GM12872 (cell line): ENCODE results near the gene CEP97.

Source experiments
- TF ChIP-seq, protein P1 (sequence below): IDR thresholded peaks from 3 replicates; pipeline ENCODE4 v1.5.1; 2011; ENCODE audit warnings: low read depth, mild to moderate bottlenecking, low read length, moderate library complexity; ENCODE audit not compliant: insufficient read depth

The CEP97 gene

DNA sequence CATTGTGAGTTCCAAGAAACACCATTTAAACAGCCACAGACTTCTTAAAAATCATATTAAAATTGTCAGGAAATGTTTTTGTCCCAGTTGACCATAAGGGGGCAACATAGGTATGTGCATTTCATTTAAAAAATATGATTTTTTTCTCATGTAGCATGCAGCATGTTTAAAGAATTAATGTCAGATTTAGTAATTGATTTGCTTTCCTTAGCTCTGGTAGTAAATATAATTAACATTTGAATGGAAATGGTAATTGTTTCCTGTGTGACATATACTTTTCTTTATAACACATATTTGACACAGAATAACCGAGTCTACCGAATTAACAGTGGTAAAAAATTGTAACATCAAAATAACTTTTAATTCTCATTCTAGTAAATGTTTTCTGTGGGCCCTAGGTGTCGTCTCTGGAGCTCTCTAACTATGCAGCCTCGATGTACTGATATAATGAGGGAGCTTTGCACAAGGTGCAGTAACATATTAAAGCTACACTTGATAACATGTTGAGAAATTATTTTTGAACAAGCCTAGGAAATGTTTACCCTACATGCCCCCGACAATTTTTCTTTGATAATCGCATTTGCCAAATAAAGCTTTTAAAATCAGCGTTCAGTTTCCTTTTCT is 89.5 kb downstream of the CEP97 start:
- TF ChIP-seq, protein P1, sequence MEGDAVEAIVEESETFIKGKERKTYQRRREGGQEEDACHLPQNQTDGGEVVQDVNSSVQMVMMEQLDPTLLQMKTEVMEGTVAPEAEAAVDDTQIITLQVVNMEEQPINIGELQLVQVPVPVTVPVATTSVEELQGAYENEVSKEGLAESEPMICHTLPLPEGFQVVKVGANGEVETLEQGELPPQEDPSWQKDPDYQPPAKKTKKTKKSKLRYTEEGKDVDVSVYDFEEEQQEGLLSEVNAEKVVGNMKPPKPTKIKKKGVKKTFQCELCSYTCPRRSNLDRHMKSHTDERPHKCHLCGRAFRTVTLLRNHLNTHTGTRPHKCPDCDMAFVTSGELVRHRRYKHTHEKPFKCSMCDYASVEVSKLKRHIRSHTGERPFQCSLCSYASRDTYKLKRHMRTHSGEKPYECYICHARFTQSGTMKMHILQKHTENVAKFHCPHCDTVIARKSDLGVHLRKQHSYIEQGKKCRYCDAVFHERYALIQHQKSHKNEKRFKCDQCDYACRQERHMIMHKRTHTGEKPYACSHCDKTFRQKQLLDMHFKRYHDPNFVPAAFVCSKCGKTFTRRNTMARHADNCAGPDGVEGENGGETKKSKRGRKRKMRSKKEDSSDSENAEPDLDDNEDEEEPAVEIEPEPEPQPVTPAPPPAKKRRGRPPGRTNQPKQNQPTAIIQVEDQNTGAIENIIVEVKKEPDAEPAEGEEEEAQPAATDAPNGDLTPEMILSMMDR = peak; percentile 43; the same call in 1 of the 3 replicates

DNA sequence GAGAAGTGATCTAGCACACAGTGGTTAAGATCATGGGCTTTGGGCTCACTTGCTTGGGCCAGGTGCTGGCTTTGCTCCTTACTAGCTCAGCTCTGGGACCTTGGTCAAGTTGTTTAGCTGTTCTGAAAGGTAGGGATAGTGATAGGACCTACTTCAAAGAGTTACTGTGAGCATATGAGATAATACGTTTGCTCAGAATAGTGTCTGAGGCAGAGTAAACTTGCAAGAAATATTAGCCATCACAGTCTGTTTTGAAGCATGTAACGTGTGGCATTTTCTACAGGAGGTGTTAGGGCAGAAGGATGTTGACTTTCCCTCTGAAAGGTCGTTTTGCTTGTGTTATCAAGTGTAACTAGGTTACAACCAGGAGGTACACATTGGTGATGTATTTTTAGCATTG is 90.4 kb downstream of the CEP97 start:
- TF ChIP-seq, protein P1 = no peak

DNA sequence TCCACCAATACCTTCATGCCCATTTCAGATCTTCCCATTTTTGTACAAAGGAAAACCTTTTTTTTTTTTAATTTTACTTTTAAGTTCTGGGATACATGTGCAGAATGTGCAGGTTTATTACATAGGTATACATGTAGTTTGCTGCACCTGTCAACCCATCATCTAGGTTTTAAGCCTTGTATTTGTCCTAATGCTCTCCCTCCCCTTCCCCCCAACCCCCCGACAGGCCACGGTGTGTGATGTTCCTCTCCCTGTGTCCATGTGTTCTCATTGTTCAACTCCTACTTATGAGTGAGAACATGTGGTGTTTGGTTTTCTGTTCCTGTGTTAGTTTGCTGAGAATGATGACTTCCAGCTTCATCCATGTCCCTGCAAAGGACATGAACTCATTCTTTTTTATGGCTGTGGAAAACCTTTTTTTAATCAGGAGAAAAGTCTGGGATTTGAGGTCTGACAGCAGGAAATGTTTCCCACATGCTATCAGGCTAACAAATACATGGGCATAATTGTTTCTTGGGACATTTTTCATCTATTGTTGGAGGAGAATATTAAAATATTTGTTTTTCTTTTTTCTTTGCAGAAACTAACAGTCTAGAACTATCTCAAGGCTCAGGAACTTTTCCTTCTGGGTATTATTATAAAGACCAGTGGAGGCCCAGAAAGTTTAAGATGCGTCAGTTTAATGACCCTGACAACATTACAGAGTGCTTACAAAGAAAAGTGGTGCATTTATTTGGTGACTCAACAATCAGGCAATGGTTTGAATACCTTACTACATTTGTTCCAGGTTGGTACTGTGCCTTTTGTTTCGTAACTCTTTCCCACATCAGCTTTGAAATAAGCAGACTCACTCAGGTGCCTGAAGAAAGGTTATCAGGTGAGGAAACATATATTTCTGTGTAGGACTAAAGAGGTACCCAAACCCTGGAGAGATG is 92.1 kb downstream of the CEP97 start:
- TF ChIP-seq, protein P1 = no peak

DNA sequence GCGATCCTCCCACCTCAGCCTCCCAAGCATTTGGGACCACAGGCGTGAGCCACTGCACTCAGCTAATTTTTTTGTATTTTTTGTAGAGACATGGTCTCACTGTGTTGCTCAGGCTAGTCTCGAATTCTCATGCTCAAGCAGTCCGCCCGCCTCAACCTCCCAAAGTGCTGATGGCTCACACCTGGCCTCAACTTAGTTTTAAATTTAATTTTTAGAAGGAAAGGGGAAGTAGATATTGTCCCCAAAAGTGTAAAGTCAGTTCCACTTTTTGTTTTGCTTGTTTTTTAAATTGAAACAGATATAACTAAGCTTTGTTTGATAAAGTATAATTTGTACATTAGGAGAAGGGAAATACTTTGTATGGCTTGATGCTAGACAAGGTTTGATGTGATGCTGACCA is 93.6 kb downstream of the CEP97 start:
- TF ChIP-seq, protein P1 = no peak

DNA sequence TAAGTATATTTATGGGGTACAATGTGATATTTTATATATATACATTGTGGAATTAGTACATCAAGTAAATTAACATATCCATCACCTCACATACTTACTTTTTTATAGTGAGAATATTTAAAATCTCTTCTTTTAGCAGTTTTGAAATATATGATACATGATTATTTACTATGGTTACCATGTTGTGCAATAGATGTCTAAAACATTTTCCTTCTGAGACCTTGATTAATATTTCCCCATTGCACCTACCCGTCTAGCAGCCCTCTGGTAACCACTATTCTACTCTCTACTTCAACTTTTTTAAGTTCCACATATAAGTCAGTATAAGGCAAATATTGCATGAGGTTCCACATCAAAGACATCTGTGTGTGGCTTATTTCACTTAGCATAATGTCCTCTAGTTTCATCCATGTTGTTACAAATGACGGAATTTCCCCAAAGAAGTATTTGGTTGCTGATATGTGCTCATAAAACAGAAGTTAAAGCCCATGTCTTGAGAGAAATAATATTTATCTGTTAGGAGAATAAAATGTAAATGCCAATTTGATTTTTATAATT is 95.3 kb downstream of the CEP97 start:
- TF ChIP-seq, protein P1 = no peak
